CD4-positive, alpha-beta T cell treated with Interleukin-12 subunit alpha and Interleukin-12 subunit beta, for 1 hour (primary cell): ENCODE measurements around the gene NFKBIL1.
A peak's percentile ranks its signal among the peaks of the same experiment; 100 is the strongest.

Experiments
- DNase-seq: peaks from one replicate; pipeline ENCODE4 v3.0.0-alpha.2; 2020

The NFKBIL1 gene

DNA sequence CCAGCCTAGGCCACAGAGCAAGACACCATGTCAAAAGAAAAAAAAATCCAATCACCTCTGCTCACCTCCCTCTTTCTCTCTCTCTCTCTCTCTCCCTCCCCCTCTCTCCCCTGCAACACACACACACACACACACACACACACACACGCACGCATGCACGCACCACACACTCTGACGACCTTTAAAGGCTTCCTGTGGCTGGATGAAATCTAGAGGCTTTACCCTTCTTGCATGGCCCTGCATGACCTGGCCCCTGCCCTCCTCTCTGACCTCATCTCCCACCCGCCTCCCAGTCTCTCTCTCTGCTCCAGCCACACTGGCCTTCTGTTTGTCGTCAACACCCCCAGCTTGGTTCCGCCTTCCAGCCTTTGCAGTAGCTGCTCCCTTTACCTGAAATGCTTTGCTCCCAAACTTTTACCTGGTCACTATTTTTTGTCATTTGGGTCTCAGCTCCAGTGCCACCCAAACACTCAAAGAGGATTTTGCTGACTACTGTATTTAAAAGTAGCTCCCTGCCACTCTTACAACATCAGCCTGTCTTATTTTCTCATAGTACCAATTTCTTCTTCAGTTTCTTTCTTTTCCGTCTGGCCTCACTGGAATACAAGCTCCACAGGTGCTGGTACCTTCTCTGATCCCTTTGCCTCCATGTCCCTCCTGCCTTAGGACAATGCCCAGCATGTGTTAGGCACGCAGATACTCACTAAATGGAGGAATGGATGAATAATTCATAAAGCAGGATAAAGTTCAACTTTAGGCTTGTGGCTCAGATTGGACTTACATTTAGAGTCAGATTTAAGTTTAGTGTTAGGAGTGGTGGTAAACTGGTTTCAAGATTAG is 20.3 kb downstream of the NFKBIL1 start:
- peak; percentile 50 for DNase-seq

DNA sequence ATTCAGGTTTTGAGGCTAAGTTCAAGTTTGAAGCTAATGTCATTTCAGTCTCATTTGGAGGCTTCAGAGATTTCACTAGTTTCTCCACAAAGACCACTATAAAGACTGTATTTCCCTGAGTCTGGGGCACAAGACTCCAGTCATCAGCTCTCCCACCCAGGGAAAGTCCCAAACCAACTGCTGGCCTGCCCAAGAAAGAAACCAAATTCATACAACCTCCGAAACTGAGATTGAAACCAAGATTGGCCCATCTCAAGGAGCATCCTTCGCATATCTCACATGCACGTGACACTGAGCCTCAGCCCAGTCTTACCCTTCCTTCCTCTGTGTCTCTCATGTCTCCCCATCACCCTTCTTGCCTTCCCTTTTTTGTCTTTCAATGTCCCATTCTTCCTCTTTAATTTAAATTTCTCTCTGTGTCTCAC is 21.1 kb downstream of the NFKBIL1 start:
- peak; percentile 88 for DNase-seq

GRCh38 chr6:31569861-31570536 is 22.6 kb downstream of the NFKBIL1 start:
- DNase-seq = no peak

GRCh38 chr6:31572041-31572911 is 24.9 kb downstream of the NFKBIL1 start, which contains the start of gene LTA:
LTA (plus strand) TSS chr6:31572289; CDS start chr6:31572743, 454 bp downstream.
- peak; percentile 83 for DNase-seq

DNA sequence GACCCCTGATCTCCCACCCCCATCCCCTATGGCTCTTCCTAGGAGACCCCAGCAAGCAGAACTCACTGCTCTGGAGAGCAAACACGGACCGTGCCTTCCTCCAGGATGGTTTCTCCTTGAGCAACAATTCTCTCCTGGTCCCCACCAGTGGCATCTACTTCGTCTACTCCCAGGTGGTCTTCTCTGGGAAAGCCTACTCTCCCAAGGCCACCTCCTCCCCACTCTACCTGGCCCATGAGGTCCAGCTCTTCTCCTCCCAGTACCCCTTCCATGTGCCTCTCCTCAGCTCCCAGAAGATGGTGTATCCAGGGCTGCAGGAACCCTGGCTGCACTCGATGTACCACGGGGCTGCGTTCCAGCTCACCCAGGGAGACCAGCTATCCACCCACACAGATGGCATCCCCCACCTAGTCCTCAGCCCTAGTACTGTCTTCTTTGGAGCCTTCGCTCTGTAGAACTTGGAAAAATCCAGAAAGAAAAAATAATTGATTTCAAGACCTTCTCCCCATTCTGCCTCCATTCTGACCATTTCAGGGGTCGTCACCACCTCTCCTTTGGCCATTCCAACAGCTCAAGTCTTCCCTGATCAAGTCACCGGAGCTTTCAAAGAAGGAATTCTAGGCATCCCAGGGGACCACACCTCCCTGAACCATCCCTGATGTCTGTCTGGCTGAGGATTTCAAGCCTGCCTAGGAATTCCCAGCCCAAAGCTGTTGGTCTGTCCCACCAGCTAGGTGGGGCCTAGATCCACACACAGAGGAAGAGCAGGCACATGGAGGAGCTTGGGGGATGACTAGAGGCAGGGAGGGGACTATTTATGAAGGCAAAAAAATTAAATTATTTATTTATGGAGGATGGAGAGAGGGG is 26.1 kb downstream of the NFKBIL1 start:
- DNase-seq = no peak

DNA sequence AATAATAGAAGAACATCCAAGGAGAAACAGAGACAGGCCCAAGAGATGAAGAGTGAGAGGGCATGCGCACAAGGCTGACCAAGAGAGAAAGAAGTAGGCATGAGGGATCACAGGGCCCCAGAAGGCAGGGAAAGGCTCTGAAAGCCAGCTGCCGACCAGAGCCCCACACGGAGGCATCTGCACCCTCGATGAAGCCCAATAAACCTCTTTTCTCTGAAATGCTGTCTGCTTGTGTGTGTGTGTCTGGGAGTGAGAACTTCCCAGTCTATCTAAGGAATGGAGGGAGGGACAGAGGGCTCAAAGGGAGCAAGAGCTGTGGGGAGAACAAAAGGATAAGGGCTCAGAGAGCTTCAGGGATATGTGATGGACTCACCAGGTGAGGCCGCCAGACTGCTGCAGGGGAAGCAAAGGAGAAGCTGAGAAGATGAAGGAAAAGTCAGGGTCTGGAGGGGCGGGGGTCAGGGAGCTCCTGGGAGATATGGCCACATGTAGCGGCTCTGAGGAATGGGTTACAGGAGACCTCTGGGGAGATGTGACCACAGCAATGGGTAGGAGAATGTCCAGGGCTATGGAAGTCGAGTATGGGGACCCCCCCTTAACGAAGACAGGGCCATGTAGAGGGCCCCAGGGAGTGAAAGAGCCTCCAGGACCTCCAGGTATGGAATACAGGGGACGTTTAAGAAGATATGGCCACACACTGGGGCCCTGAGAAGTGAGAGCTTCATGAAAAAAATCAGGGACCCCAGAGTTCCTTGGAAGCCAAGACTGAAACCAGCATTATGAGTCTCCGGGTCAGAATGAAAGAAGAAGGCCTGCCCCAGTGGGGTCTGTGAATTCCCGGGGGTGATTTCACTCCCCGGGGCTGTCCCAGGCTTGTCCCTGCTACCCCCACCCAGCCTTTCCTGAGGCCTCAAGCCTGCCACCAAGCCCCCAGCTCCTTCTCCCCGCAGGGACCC is 27.0 kb downstream of the NFKBIL1 start:
- DNase-seq = no peak

GRCh38 chr6:31575335-31575901 is 28.0 kb downstream of the NFKBIL1 start, which contains the start of gene TNF:
TNF (plus strand) TSS chr6:31575565; CDS start chr6:31575742, 177 bp downstream.
- peak; percentile 92 for DNase-seq

DNA sequence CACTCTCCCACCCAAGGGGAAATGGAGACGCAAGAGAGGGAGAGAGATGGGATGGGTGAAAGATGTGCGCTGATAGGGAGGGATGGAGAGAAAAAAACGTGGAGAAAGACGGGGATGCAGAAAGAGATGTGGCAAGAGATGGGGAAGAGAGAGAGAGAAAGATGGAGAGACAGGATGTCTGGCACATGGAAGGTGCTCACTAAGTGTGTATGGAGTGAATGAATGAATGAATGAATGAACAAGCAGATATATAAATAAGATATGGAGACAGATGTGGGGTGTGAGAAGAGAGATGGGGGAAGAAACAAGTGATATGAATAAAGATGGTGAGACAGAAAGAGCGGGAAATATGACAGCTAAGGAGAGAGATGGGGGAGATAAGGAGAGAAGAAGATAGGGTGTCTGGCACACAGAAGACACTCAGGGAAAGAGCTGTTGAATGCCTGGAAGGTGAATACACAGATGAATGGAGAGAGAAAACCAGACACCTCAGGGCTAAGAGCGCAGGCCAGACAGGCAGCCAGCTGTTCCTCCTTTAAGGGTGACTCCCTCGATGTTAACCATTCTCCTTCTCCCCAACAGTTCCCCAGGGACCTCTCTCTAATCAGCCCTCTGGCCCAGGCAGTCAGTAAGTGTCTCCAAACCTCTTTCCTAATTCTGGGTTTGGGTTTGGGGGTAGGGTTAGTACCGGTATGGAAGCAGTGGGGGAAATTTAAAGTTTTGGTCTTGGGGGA is 28.7 kb downstream of the NFKBIL1 start:
- DNase-seq = no peak

DNA sequence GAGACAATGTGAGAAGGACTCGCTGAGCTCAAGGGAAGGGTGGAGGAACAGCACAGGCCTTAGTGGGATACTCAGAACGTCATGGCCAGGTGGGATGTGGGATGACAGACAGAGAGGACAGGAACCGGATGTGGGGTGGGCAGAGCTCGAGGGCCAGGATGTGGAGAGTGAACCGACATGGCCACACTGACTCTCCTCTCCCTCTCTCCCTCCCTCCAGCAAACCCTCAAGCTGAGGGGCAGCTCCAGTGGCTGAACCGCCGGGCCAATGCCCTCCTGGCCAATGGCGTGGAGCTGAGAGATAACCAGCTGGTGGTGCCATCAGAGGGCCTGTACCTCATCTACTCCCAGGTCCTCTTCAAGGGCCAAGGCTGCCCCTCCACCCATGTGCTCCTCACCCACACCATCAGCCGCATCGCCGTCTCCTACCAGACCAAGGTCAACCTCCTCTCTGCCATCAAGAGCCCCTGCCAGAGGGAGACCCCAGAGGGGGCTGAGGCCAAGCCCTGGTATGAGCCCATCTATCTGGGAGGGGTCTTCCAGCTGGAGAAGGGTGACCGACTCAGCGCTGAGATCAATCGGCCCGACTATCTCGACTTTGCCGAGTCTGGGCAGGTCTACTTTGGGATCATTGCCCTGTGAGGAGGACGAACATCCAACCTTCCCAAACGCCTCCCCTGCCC is 29.6 kb downstream of the NFKBIL1 start:
- DNase-seq = peak; percentile 64

- no peak for DNase-seq
Measured at GRCh38 chr6:31577579-31577966, 30.2 kb downstream of the NFKBIL1 start.

DNA sequence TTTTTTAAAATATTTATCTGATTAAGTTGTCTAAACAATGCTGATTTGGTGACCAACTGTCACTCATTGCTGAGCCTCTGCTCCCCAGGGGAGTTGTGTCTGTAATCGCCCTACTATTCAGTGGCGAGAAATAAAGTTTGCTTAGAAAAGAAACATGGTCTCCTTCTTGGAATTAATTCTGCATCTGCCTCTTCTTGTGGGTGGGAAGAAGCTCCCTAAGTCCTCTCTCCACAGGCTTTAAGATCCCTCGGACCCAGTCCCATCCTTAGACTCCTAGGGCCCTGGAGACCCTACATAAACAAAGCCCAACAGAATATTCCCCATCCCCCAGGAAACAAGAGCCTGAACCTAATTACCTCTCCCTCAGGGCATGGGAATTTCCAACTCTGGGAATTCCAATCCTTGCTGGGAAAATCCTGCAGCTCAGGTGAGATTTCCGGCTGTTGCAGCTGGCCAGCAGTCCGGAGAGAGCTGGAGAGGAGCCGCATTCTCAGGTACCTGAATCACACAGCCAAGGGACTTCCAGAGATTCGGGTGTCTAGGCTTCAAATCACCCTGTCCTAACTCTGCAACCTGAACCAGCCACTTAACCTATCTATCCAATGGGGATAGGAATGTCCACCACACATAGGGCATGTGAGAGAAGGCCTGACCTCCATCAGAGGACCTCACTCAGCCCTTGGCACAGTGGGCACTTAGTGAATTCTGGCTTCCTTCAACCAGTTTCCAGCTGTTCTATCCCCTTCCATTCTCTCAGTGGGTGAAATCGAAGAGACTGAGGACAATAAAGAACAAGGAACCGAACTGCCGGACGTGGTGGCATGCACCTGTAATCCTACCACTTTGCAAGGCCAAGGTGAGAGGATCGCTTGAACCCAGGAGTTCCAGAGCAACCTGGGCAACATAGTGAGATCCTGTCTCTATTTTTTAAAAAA is 31.0 kb downstream of the NFKBIL1 start:
- no peak for DNase-seq

DNA sequence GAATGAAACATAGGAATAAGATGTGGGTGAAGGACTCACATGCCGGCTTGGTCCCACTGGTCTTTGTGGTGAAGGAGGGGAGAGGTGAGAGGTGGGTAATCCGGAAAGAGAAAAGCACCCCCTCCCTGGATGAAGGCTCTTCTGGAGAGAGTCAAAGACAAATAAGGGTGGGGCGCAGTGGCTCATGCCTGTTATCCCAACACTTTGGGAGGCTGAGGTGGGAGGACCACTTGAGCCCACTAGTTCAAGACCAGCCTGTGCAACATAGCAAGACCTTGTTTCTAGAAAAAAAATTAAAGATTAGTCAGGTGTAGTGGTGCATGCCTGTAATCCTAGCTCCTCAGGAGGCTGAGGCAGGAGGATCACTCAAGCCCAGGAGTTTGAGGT is 31.7 kb downstream of the NFKBIL1 start:
- DNase-seq = no peak

- no peak for DNase-seq
Measured at GRCh38 chr6:31579546-31580437, 32.4 kb downstream of the NFKBIL1 start.

- no peak for DNase-seq
Measured at GRCh38 chr6:31580438-31580740, 33.0 kb downstream of the NFKBIL1 start.

- peak; percentile 91 for DNase-seq
Measured at GRCh38 chr6:31580807-31581433, 33.5 kb downstream of the NFKBIL1 start.

DNA sequence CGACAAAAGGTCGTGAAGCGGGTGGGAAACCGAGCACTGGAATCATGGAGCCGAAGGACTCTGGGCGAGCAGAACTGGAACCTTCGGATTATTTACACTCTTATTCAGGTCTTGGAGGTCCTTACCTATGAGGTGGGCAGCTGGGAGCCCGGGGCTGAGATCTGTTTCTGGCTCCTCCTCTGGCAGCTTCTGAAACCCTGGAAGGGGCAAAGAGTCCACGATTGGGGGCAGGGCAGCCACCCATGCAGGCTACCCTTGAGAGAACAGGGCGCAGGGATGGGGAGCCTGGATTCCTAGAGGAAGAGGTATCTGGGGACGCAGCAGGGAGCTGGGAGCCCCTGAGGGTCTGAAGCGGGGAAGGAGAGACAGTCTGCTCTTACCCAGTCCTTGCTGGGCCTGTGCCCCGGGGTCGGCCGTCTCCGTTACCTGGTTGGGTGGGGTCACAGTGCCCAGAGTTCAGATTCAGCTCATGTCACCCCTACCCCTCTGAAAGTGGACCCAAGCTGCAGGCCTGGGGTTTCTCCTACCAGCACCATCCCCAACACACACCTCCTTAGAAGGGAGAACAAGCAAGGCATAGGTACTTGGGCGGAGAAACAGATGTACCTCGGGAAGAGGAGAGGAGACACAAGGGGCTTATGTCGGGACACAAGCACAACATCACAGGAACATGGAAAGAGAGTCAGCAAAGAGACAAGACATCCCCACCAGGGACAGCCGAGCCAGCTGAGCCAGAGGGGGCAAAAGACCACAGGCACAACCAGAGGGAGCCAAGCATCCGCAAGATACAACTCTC is 34.2 kb downstream of the NFKBIL1 start:
- DNase-seq = no peak
